ENCODE results near the gene C1orf226.

GRCh38 chr1:162376691-162377090, 4.8 kb upstream of the C1orf226 start, which contains the start of gene SPATA46:
- TF ChIP-seq ESRRG (CRISPR knock-in tag; IDR thresholded peaks at IDR 0.05) (no peak), CSDC2 (CRISPR knock-in tag; IDR thresholded peaks at IDR 0.05) (no peak), ZNF70 (CRISPR knock-in tag; IDR thresholded peaks at IDR 0.05) (no peak), CREB5 (CRISPR knock-in tag; IDR thresholded peaks at IDR 0.05; ENCODE audit: low read depth) (no peak), ZFP3 (CRISPR knock-in tag; IDR thresholded peaks at IDR 0.05) (no peak), ARNTL (CRISPR knock-in tag; IDR thresholded peaks at IDR 0.05; ENCODE audit: borderline replicate concordance, low read depth) (no peak)

All from SK-N-SH treated with all-trans-retinoic acid at 6 μM for 48 hours (cell line).